Mucosa of rectum (tissue), 2 donors: ENCODE measurements around the gene EXOC6B.

Experiments used
- H3K27ac ChIP-seq, 2 donors: one replicate each; pipeline ENCODE4 v1.7.0; 2013; ENCODE audit warnings: inconsistent platforms in 2 of 2, low read depth in 2 of 2, low read length in 2 of 2
- H3K27me3 ChIP-seq, 2 donors: one replicate each; pipeline ENCODE4 v1.7.0; 2013; ENCODE audit warnings: low read length in 2 of 2; ENCODE audit not compliant: control insufficient read depth in 2 of 2, insufficient read depth in 2 of 2
- H3K36me3 ChIP-seq, 2 donors: one replicate each; pipeline ENCODE4 v1.7.0; 2013; ENCODE audit warnings: low read length in 2 of 2; ENCODE audit not compliant: control insufficient read depth in 2 of 2, insufficient read depth in 2 of 2
- H3K4me1 ChIP-seq, 2 donors: one replicate each; pipeline ENCODE4 v1.7.0; 2013; ENCODE audit warnings: low read length in 2 of 2, mild to moderate bottlenecking in 1 of 2; ENCODE audit not compliant: control insufficient read depth in 2 of 2, insufficient read depth in 2 of 2
- H3K4me3 ChIP-seq, 2 donors: one replicate each; pipeline ENCODE4 v1.7.0; 2013; ENCODE audit warnings: low read length in 2 of 2
- H3K9ac ChIP-seq, 2 donors: one replicate each; pipeline ENCODE4 v1.7.0; 2013; ENCODE audit warnings: low read length in 2 of 2, low read depth in 1 of 2, mild to moderate bottlenecking in 1 of 2
- H3K9me3 ChIP-seq, 2 donors: one replicate each; pipeline ENCODE4 v1.7.0; 2013; ENCODE audit warnings: low read length in 2 of 2; ENCODE audit not compliant: control insufficient read depth in 2 of 2
- donor health status: healthy.
- donor health status: Normal muscosa, but diverticular disease.

Gene EXOC6B

GRCh38 chr2:72415781-72416475 is 409.9 kb downstream of the EXOC6B start:
- H3K4me3 ChIP-seq: no peak overlapping the region
- H3K9ac ChIP-seq: no peak overlapping the region
- no peaks in the 10 kb centered on the region for H3K27me3 ChIP-seq
- H3K27ac ChIP-seq: no peak overlapping the region
- H3K9me3 ChIP-seq: no peaks in the 10 kb centered on the region
- no peaks in the 10 kb centered on the region for H3K4me1 ChIP-seq
- no peaks in the 10 kb centered on the region for H3K36me3 ChIP-seq

- Histone ChIP-seq H3K4me3 (no peak overlapping the region), H3K9me3 (no peaks in the 10 kb centered on the region), H3K27me3 (no peaks in the 10 kb centered on the region), H3K36me3 (no peaks in the 10 kb centered on the region), H3K27ac (no peak overlapping the region), H3K4me1 (no peaks in the 10 kb centered on the region), H3K9ac (no peak overlapping the region)
These were observed 410.6 kb downstream of the EXOC6B start for GRCh38 chr2:72415241-72415661.

GRCh38 chr2:72414137-72414760 is 411.6 kb downstream of the EXOC6B start:
- H3K4me1 ChIP-seq: no peaks in the 10 kb centered on the region
- H3K27ac ChIP-seq: no peak overlapping the region
- H3K9ac ChIP-seq: no peak overlapping the region

DNA sequence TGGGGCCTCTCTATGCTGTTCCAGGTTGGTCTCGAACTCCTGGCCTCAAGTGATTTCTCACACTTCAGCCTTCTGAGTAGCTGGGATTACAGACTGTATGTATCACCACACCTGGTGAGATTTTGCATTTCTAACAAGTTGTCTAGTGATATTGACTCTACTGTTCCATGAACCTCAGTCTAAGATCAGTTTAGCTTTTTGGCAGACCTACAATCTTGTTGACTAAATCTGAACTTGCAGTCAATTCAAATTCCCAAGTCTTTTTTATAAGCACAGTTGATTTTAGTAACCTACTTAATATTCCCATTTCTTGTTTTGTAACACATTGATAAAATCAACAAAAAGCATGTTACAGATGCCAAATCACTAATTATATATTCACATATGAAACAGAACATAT is 412.1 kb downstream of the EXOC6B start:
- no peak overlapping the region for H3K9ac ChIP-seq
- H3K36me3 ChIP-seq: no peaks in the 10 kb centered on the region
- no peaks in the 10 kb centered on the region for H3K9me3 ChIP-seq
- no peaks in the 10 kb centered on the region for H3K4me1 ChIP-seq
- no peak overlapping the region for H3K4me3 ChIP-seq
- H3K27me3 ChIP-seq: no peaks in the 10 kb centered on the region
- H3K27ac ChIP-seq: no peak overlapping the region

More at GRCh38 chr2:72414137-72414760, 411.6 kb downstream of the EXOC6B start:
- Histone ChIP-seq H3K36me3 (no peaks in the 10 kb centered on the region), H3K4me3 (no peak overlapping the region), H3K27me3 (no peaks in the 10 kb centered on the region), H3K9me3 (no peaks in the 10 kb centered on the region)

GRCh38 chr2:72412214-72412613 is 413.6 kb downstream of the EXOC6B start:
- Histone ChIP-seq H3K9ac (no peak overlapping the region), H3K36me3 (no peaks in the 10 kb centered on the region), H3K27ac (no peak overlapping the region), H3K9me3 (no peaks in the 10 kb centered on the region), H3K4me1 (no peaks in the 10 kb centered on the region), H3K27me3 (no peaks in the 10 kb centered on the region), H3K4me3 (no peak overlapping the region)

GRCh38 chr2:72399879-72400278 is 426.0 kb downstream of the EXOC6B start:
- no peak overlapping the region for H3K9ac ChIP-seq
- H3K4me3 ChIP-seq: no peak overlapping the region
- no peaks in the 10 kb centered on the region for H3K4me1 ChIP-seq
- no peak overlapping the region for H3K27ac ChIP-seq
- no peaks in the 10 kb centered on the region for H3K27me3 ChIP-seq
- H3K9me3 ChIP-seq: no peaks in the 10 kb centered on the region
- no peaks in the 10 kb centered on the region for H3K36me3 ChIP-seq

- no peaks in the 10 kb centered on the region for H3K36me3 ChIP-seq
- H3K4me1 ChIP-seq: no peaks in the 10 kb centered on the region
- H3K4me3 ChIP-seq: no peak overlapping the region
- H3K9ac ChIP-seq: no peak overlapping the region
- no peaks in the 10 kb centered on the region for H3K27me3 ChIP-seq
- no peaks in the 10 kb centered on the region for H3K9me3 ChIP-seq
- H3K27ac ChIP-seq: no peak overlapping the region
These were observed 430.7 kb downstream of the EXOC6B start for GRCh38 chr2:72395096-72395495.

DNA sequence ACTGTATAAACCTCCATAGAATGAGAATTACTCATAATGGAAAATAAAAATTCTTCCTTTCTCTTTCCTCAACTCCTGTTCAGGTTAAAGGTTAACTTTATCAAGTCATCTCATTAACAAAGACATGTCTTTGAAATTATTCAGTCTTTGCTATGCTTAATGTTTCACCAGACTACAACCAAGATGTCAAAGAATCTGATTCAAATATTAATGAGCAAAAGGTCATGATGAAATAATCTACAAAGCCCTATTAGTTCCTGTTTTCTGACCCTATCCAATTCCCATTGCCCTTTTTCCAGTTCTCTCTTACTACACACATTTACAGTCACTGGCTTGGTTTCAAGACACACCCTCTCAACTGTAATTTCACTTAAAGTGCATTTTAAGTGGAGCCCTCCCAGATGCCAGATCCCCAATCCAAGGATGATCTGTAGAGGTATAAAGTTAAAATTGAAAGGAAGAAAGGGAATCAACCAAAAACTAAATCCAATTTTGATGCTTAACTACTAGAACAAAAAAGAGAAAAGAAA is 431.2 kb downstream of the EXOC6B start:
- H3K9me3 ChIP-seq: no peaks in the 10 kb centered on the region
- H3K4me1 ChIP-seq: no peaks in the 10 kb centered on the region
- no peaks in the 10 kb centered on the region for H3K36me3 ChIP-seq
- no peaks in the 10 kb centered on the region for H3K27me3 ChIP-seq
- no peak overlapping the region for H3K27ac ChIP-seq
- H3K9ac ChIP-seq: no peak overlapping the region
- H3K4me3 ChIP-seq: no peak overlapping the region

DNA sequence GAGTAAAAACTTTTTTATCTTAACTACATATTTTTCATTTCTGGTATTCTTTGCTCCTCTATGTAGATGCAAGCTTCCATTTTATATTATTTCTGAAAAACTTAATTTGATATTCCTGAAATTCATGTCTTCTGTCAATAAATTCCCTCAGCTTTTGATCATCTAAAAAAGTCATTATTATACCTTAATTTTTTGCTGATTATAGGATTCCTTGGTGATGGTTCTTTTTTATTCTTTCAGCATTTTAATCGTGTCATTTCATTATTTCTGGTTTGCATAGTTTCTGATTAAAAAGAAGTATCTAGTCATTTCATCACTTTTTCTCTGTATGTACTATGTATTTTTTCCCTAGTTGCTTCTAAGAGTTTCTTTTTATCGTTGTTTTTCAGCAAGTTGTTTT is 436.4 kb downstream of the EXOC6B start:
- Histone ChIP-seq H3K4me1 (no peaks in the 10 kb centered on the region), H3K4me3 (no peak overlapping the region), H3K27me3 (no peaks in the 10 kb centered on the region), H3K9ac (no peak overlapping the region), H3K9me3 (peaks cover 0 to 4% of the 10 kb centered on the region in 2 donors), H3K36me3 (no peaks in the 10 kb centered on the region), H3K27ac (no peak overlapping the region)

DNA sequence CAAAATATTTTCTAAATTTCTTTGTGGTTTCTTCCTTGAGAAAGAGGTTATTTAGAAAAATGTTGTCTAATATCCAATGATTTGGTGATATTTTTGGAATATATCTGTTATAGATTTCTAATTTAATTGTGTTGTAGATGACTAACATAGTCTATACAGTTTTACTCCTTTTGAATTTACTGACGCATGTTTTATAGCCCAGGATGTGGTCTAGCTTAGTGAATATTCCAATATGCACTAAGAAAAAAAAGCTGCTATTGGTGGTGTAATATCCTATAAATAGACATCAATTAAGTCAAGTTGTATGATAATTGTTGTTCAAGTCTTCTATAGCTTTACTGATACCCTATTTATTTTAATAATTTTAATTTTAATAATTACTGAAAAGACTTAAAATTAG is 437.6 kb downstream of the EXOC6B start:
- Histone ChIP-seq H3K4me1 (no peaks in the 10 kb centered on the region), H3K9me3 (peaks cover 0 to 4% of the 10 kb centered on the region in 2 donors), H3K4me3 (no peak overlapping the region), H3K9ac (no peak overlapping the region), H3K36me3 (no peaks in the 10 kb centered on the region), H3K27me3 (no peaks in the 10 kb centered on the region), H3K27ac (no peak overlapping the region)
